NCI-H748 (cell line): ENCODE measurements around the gene PDLIM3.
"Not testable (repeated sequence)": the region's sequence is repeated elsewhere in the genome, so short reads cannot be mapped to it uniquely, and the experiment has no call there.

Source experiments
- DNase-seq: peaks from one replicate; lab custom pipeline; 2025; ENCODE audit not compliant: unreplicated experiment; lab: John Stamatoyannopoulos, UW

PDLIM3 gene, protein sequence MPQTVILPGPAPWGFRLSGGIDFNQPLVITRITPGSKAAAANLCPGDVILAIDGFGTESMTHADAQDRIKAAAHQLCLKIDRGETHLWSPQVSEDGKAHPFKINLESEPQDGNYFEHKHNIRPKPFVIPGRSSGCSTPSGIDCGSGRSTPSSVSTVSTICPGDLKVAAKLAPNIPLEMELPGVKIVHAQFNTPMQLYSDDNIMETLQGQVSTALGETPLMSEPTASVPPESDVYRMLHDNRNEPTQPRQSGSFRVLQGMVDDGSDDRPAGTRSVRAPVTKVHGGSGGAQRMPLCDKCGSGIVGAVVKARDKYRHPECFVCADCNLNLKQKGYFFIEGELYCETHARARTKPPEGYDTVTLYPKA

GRCh38 chr4:185534866-185535611 lies at the start of gene PDLIM3:
Gene PDLIM3 (minus strand): TSS chr4:185535507. CDS start chr4:185535434, 73 bp downstream.
- peak; percentile 70 for DNase-seq

GRCh38 chr4:185583813-185584212 lies 48.5 kb upstream of the PDLIM3 start:
- no peak for DNase-seq

- DNase-seq, result no peak
Observed at GRCh38 chr4:185582651-185583400, 47.5 kb upstream of the PDLIM3 start.

DNA sequence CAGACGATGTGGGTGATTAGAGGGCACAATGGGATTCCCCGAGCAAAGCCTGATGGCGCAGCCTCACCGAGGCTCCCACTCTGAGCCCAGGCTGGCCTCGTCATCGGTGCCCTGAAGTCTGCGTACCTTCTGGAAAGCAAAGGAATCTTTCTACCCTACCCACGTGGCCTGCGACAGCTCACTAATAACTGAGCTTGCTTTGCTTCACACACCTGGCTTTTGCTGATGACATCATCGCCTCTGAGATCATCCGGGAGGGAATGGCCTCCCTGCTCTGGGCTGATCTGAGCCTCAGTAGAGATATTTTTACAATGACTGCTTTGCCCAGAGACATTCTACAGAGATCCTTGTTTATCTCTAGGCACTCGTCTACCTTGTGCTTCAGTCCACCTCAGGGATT lies 45.4 kb upstream of the PDLIM3 start:
- DNase-seq, result no peak

DNA sequence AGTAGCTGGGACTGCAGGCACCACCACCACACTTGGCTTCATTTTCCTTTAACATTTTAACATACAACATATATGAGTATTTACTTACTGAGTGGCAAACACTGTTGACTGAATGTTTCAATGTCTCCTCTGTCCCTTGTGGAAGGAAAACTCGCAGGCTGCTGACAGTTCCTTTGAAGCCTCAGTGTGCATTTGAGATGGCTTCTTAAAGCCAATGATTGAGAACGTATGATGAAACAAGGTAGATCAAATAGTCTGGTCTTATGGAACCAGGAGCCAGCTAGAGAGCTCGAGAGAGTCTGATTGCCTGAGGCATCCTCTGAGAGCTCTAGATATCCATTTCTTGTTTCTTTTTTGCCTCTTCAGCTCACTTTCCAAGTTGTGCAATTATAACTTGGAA lies 43.0 kb upstream of the PDLIM3 start:
- DNase-seq, result no peak

DNA sequence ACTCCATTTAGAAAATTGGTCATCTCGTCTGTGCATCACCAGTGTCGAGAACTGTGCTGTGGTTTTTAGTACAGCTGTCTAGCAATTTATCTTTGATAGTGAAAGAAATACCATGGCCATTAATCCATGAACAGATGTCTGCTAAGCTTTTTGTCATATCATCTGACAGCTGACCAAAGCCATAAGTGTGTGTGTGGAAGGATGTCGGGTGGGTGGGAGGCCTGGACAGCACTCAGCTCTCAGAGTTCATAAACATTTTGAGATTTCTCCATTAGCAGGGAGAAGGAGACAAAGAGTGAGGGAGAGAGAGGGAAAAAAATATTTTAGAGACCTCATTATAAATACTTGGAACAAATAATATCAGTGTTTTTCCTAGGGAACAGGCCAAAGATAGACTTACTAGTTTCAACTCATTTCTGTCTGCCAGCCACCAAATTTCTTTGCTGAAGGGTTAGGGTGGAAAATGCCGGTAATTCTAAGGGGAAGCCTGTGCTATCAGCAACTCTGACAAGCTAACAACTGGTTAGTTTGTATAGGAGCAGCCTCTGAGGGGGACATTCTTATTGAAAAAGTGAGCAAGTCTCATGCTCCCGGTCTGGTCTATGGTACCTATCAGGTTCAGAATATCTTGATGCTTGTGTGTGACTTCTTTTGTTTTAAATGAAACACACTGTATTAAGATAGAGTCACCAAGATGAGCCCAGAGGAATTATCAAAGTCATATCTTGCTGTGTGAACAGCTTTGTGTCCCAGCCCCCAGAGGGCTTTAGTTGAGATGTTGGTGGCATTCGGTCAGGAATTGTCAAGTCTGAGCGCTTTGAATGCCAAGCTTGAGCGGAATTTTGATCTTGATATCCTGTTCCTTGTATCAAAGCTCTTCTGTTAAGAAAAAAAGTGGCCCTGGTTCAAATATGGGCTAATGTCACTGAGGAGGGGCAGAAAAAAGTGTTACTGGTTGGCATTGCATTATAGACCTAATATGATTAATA lies 41.9 kb upstream of the PDLIM3 start:
- DNase-seq, result no peak

- no peak for DNase-seq
Observed at GRCh38 chr4:185576314-185576961, 41.1 kb upstream of the PDLIM3 start.

DNA sequence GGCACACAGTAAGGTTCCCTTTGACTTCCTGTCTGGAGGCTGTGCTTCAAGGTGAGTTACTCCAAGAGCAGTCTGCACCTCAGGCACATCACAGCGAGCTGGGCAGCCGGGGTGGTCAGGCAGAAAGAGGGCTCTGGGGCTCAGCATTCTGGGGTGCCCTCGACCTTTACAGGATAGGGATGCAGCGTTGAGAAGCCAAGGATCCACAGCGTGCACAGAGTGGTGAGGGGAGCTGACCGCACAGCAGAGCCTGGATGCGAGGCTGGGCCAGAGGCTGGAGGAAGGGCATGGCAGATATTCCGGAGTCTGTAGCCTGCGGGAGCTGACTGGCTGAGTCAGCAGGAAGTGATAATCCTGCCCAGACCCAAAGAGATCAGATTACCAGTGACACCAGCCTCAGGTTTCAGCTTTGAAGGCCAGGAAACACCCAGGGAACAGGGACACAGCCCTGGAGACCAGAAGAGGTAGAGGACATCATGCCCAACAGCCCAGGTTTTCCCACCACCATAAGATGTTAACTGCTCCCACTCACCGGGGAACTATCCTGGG lies 38.4 kb upstream of the PDLIM3 start:
- DNase-seq, result peak; percentile 49

- no peak for DNase-seq
Observed at GRCh38 chr4:185570727-185571126, 35.4 kb upstream of the PDLIM3 start.

- DNase-seq, result no peak
Observed at GRCh38 chr4:185567381-185568376, 32.4 kb upstream of the PDLIM3 start.

DNA sequence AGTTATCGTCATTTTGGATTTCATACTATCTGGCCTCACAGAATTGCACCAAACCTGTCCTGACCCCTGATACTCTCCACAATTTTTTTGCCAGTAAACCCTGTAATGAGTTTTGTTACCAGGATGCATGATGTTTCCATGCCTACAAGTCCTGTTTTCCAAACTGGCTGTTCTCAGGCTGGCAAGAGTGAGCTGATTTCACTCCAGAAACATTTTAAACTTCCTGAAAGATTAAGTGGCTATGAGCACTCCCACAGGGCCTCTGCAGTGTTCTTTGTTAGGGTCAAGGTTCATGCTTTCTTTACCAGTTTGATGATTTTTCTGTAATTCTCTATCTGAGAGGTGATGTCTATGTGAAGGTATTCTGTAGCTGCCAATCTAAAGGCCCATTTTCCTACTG lies 31.7 kb upstream of the PDLIM3 start:
- DNase-seq, result no peak

- DNase-seq, result no peak
Observed at GRCh38 chr4:185566425-185566824, 31.1 kb upstream of the PDLIM3 start.

- no peak for DNase-seq
Observed at GRCh38 chr4:185565696-185566095, 30.4 kb upstream of the PDLIM3 start.

DNA sequence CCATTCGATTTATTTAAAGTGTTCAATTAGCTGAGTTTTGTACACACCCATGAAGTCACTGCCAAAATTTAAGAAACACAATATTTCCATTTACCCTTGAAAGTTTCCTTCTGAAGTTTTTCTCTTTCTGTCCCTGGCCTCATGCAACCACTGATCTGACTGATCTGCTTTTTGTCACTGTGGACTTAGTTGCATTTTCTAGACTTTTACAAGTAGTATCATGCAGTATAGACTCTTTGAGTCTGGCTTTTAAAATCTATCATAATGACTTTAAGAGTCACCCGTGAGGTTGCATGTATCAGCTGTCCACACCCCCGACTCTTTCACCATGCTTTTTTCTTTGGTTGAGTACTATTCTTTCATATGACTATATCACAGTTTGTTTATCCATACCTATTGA lies 29.0 kb upstream of the PDLIM3 start:
- DNase-seq, result no peak

GRCh38 chr4:185562531-185562930 lies 27.2 kb upstream of the PDLIM3 start:
- no peak for DNase-seq

DNA sequence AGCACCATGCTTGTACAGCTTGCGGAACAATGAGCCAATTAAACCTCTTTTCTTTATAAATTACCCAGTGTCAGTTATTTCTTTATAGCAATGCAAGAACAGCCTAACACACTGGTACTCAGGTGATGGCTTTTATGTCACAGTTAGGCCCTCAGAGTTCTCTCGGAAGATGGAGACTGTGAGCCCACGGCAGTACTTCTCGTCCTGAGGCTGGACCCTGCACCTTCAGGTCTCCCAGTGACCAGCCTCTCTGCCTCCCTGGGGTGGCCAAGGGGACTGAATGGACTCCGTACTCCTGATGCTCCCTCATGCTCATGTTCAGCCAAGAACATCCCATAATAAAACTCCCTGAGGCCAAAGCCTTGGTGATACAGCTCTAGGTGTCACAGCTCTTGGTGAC lies 25.0 kb upstream of the PDLIM3 start:
- DNase-seq, result no peak

- no peak for DNase-seq
Observed at GRCh38 chr4:185559915-185560281, 24.6 kb upstream of the PDLIM3 start.

DNA sequence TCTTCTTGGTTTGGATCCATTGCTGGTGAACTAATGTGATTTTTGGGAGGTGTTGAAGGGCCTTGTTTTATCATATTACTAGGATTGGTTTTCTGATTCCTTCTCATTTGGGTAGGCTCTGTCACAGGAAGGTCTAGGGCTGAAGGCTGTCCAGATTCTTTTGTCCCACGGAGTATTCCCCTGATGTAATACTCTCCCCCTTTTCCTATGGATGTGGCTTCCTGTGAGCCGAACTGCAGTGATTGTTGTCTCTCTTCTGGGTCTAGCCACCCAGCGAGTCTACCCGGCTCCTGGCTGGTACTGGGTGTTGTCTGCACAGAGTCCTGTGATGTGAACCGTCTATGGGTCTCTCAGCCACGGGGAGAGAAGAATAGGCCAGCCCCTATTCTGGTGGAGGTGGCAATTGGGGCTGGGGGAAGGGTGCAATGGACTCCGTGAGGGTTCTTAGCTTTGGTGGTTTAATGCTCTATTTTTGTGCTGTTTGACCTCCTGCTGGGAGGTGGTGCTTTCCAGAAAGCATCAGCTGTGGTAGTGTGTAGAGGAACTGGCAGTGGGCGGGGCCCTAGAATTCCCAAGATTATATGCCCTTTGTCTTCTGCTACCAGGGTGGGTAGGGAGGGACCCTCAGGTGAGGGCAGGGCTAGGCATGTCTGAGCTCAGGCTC lies 24.1 kb upstream of the PDLIM3 start:
- DNase-seq, result not testable (repeated sequence)
